Vagina (tissue), 2 donors: Measurements from ENCODE around the gene FRRS1. TPM values are rescaled to one million over a fixed set of nuclear protein-coding genes. Genes with fewer than 3 reads are reported as not detected.

Experiments used
- DNase-seq, 2 donors: peaks; one replicate each; pipeline ENCODE4 v3.0.0-alpha.2; 2017; ENCODE audit errors: extremely low spot score in 2 of 2
- H3K27ac ChIP-seq: fragments of 200-600 bp; sonication (generic); one replicate; pipeline ENCODE4 v1.5.1; 2019
- H3K27me3 ChIP-seq: fragments of 200-600 bp; sonication (generic); one replicate; pipeline ENCODE4 v1.5.1; 2019
- H3K36me3 ChIP-seq, 2 donors: fragments of 200-600 bp; sonication (generic); one replicate each; pipeline ENCODE4 v1.5.1; 2017 to 2019
- H3K4me1 ChIP-seq: fragments of 200-600 bp; sonication (generic); one replicate; pipeline ENCODE4 v1.5.1; 2019
- H3K4me3 ChIP-seq, 2 donors: fragments of 200-600 bp; sonication (generic); 1 replicate in 1 of 2; 2 replicates in 1 of 2; pipeline ENCODE4 v1.5.1; 2016 to 2019
- H3K9me3 ChIP-seq: fragments of 200-600 bp; sonication (generic); one replicate; pipeline ENCODE4 v1.5.1; 2019
- POLR2A ChIP-seq, 2 donors: fragments of 450-650 bp; IDR thresholded peaks; one replicate each; pipeline ENCODE4 v1.6.1; 2017; ENCODE audit warnings: antibody characterized with exemption in 2 of 2, mild to moderate bottlenecking in 2 of 2, moderate library complexity in 2 of 2
- POLR2AphosphoS5 ChIP-seq, 2 donors: sonication (generic); formaldehyde crosslinking; IDR thresholded peaks; one replicate each; pipeline ENCODE4 v1.9.0; 2017; ENCODE audit warnings: antibody characterized with exemption in 2 of 2, mild to moderate bottlenecking in 2 of 2, low read depth in 1 of 2; ENCODE audit not compliant: insufficient read depth in 1 of 2
- intact Hi-C: fragments of 100-400 bp; cut with DNase I; formaldehyde crosslinking; loops from one replicate; pipeline ENCODE4 v1.15.1; 2023
- total RNA-seq: library from RNA; depleted of rRNA; stranded (reverse); fragments of >200 nt; gene quantifications from one replicate; pipeline ENCODE4 v1.2.3, GENCODE V29; 2016
- TF ChIP-seq, protein P1 (sequence below), 3 experiments: fragments of 450-650 bp in 2 of 3; fragments of 200-600 bp in 1 of 3; sonication (generic) in 1 of 3; IDR thresholded peaks; one replicate each; pipeline ENCODE4 v1.5.1; 2017 to 2019; ENCODE audit warnings: antibody characterized with exemption in 3 of 3, mild to moderate bottlenecking in 2 of 3, moderate library complexity in 2 of 3

Gene FRRS1
- total RNA-seq, 1 donor from 2014 or later: 22.1 TPM

DNA sequence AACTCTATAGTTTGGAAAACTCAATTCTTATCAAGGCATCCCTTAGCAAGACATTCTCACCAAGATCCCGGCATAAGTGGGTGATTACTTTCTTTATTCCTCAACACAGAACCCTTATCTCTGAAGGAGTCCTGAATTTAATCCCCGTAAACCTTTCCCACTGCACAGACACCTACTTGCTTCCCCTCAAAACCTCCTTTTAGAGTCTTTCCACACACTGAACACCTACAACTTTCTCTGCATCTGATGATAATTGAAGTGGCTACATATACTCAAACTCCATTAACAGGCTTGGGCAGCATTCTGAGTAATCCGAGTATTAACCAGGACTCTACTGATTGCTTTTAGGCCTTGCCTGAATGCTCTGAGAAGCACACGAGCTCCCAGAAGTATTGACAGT, 97.1 kb downstream of the FRRS1 start:
- TF ChIP-seq, protein P1, sequence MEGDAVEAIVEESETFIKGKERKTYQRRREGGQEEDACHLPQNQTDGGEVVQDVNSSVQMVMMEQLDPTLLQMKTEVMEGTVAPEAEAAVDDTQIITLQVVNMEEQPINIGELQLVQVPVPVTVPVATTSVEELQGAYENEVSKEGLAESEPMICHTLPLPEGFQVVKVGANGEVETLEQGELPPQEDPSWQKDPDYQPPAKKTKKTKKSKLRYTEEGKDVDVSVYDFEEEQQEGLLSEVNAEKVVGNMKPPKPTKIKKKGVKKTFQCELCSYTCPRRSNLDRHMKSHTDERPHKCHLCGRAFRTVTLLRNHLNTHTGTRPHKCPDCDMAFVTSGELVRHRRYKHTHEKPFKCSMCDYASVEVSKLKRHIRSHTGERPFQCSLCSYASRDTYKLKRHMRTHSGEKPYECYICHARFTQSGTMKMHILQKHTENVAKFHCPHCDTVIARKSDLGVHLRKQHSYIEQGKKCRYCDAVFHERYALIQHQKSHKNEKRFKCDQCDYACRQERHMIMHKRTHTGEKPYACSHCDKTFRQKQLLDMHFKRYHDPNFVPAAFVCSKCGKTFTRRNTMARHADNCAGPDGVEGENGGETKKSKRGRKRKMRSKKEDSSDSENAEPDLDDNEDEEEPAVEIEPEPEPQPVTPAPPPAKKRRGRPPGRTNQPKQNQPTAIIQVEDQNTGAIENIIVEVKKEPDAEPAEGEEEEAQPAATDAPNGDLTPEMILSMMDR (IDR thresholded peaks at IDR 0.05): no peak
- TF ChIP-seq POLR2A (IDR thresholded peaks at IDR 0.05): no peak
- TF ChIP-seq POLR2AphosphoS5 (IDR thresholded peaks at IDR 0.05; ENCODE audit: insufficient read depth in 1 of 2, low read depth in 1 of 2): no peak
- no peak for DNase-seq
- peaks cover 0 to 13% of the 10 kb centered on the region in 2 donors for H3K36me3 ChIP-seq
- H3K9me3 ChIP-seq: no peaks in the 10 kb centered on the region
- H3K4me3 ChIP-seq: no peak overlapping the region
- H3K4me1 ChIP-seq: no peaks in the 10 kb centered on the region
- H3K27me3 ChIP-seq: no peaks in the 10 kb centered on the region
- intact Hi-C loops: loop anchor here (5.0 kb wide), 1 partner anchor 653 kb away; no protein-coding TSS in a partner anchor
- H3K27ac ChIP-seq: no peak overlapping the region

DNA sequence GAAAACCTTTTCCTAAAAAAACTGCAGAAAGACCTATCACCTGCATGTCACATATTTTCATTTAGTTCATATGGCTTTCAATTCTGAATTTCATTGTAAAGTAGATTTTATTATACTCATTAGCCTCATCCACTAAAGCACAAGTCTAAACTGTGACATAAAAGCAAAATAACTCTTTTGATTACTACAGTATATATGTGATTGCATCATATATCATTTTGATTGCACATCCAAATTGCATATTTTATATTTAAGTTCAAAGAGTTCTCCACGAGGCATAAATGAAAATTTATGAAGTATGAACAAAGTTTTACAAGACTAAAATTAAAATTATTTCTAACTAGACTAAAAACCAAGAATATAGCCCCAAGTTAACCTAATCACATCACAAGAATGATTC, 101.2 kb downstream of the FRRS1 start:
- H3K27me3 ChIP-seq: no peaks in the 10 kb centered on the region
- intact Hi-C loops: loop anchor here (5.0 kb wide), 1 partner anchor 657 kb away; no protein-coding TSS in a partner anchor
- no peak overlapping the region for H3K4me3 ChIP-seq
- no peak for TF ChIP-seq POLR2AphosphoS5 (IDR thresholded peaks at IDR 0.05; ENCODE audit: insufficient read depth in 1 of 2, low read depth in 1 of 2)
- TF ChIP-seq POLR2A (IDR thresholded peaks at IDR 0.05): no peak
- TF ChIP-seq, protein P1 (IDR thresholded peaks at IDR 0.05): no peak
- peaks cover 0 to 19% of the 10 kb centered on the region in 2 donors for H3K36me3 ChIP-seq
- H3K4me1 ChIP-seq: peaks cover 31% of the 10 kb centered on the region
- DNase-seq: no peak
- no peaks in the 10 kb centered on the region for H3K9me3 ChIP-seq
- no peak overlapping the region for H3K27ac ChIP-seq

DNA sequence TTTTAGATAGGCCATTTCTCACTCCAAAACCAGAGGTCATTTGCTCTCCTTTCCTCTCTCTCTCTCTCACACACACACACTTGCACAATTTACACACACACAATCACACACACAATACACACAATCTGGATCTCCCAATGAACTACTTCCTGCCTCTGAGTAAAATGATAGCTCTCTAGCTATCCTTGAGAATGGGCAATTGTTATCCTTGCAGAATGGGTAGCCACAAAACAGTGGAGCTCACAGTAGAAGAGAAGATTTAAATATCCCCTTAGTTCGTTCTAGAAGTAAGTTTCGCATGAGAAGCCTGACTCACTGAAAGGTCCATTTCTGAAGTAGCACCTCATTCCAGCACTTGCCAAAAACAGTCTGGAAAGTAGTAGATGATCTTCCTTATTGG, 102.9 kb downstream of the FRRS1 start:
- TF ChIP-seq, protein P1 (IDR thresholded peaks at IDR 0.05): no peak
- no peak overlapping the region for H3K4me3 ChIP-seq
- H3K27me3 ChIP-seq: no peaks in the 10 kb centered on the region
- DNase-seq: no peak
- H3K9me3 ChIP-seq: no peaks in the 10 kb centered on the region
- peak overlapping the region; percentile 68 for H3K27ac ChIP-seq
- intact Hi-C loops: no loop called here
- H3K36me3 ChIP-seq: peaks cover 0 to 17% of the 10 kb centered on the region in 2 donors
- peaks cover 31% of the 10 kb centered on the region for H3K4me1 ChIP-seq

DNA sequence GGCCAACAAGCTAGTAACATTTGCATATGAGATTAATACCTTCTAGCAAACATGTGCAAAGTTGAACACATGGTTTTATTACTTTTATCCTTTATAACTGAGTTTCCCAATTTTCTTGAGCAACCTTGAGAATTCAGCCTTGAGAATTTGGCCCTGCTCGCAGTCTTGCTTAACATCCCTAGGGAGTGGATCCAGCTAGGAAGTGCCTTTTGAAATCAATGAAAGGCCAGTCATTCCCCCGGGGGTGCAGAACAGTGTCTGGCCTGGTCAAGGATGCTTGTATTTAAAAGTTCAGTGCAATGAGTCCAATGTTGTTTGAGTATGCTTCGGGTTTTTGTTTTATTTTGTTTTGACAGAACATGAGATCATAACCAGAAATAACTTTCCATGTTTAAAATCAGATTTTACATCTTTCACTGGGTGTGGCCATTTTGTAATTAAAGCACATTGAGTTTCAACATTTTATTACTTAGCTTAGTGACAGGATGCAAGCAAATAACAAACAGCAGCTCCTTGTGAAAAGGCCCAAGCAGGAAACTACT, 103.8 kb downstream of the FRRS1 start:
- Histone ChIP-seq H3K27me3 (no peaks in the 10 kb centered on the region), H3K36me3 (peaks cover 0 to 9% of the 10 kb centered on the region in 2 donors), H3K27ac (peak overlapping the region; percentile 68), H3K4me3 (no peak overlapping the region), H3K4me1 (peaks cover 31% of the 10 kb centered on the region), H3K9me3 (no peaks in the 10 kb centered on the region)
- peak in 1 of 2 donors; percentile 97 for DNase-seq
- intact Hi-C loops: no loop called here
- TF ChIP-seq, protein P1 (IDR thresholded peaks at IDR 0.05): no peak
- peak; percentile 39 to 78 for TF ChIP-seq POLR2AphosphoS5 (IDR thresholded peaks at IDR 0.05; ENCODE audit: insufficient read depth in 1 of 2, low read depth in 1 of 2)

DNA sequence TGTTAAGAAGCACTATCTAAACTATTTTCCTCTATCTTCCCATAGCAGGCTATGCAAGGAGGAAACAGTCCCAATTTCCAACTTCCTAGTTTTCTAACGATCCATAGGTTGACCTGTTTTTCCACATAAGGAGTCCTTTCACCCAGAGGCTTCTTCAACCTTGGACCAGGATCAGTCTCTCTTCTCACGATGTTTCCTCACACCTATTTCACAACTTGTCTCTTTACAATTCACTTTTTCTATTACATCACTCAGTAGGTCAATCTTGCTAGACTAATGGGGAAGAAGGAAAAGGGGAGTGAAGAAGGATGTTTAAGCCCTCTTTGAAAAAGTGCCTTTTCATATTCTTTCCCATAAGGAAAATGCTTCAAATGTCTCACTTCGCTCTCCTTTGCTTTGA, 104.7 kb downstream of the FRRS1 start:
- Histone ChIP-seq H3K9me3 (no peaks in the 10 kb centered on the region), H3K27me3 (no peaks in the 10 kb centered on the region), H3K4me1 (peaks cover 31% of the 10 kb centered on the region), H3K27ac (peak overlapping the region; percentile 68), H3K36me3 (peaks cover 0 to 9% of the 10 kb centered on the region in 2 donors), H3K4me3 (no peak overlapping the region)
- intact Hi-C loops: no loop called here
- DNase-seq: no peak
- peak in 1 of 2 donors; percentile 19 for TF ChIP-seq POLR2AphosphoS5 (IDR thresholded peaks at IDR 0.05; ENCODE audit: insufficient read depth in 1 of 2, low read depth in 1 of 2)
- no peak for TF ChIP-seq POLR2A (IDR thresholded peaks at IDR 0.05)
- TF ChIP-seq, protein P1 (IDR thresholded peaks at IDR 0.05): no peak
